GM12878 (cell line): ENCODE measurements around the gene CHAMP1. TPM values are rescaled to one million over a fixed set of nuclear protein-coding genes. Genes with fewer than 3 reads are reported as not detected.

Source experiments
- ATAC-seq: fragments of 200-7000 bp; cut with Tn5 transposase; 3 replicates; pipeline ENCODE4 v1.9.1; 2020; ENCODE audit warnings: mild to moderate bottlenecking, moderate library complexity
- BruUV-seq: library from RNA; stranded (reverse); fragments of 400-500 nt; replicated peaks from 2 replicates; lab custom pipeline; 2021; lab: Mats Ljungman, UMichigan
- CTCF ChIA-PET: fragments of 300-600 bp; sonication (Branson Sonifier 250); formaldehyde crosslinking; extraction: SDS; loops from one replicate; lab custom pipeline; 2021; ENCODE audit warnings: inconsistent platforms; lab: Yijun Ruan, JAX
- POLR2A ChIA-PET: fragments of 350-600 bp; formaldehyde crosslinking; extraction: SDS; loops from one replicate; lab custom pipeline; 2021; ENCODE audit warnings: inconsistent platforms; lab: Charles Lee
- RAD21 ChIA-PET: fragments of 300-600 bp; sonication (Branson Sonifier 250); formaldehyde crosslinking; loops from one replicate; lab custom pipeline; 2023; ENCODE audit warnings: antibody characterized with exemption; ENCODE audit not compliant: unreplicated experiment; lab: Charles Lee
- SMC1A ChIA-PET: fragments of 300-600 bp; sonication (Branson Sonifier 250); formaldehyde crosslinking; loops from one replicate; lab custom pipeline; 2023; ENCODE audit not compliant: unreplicated experiment, uncharacterized antibody; lab: Charles Lee
- DNase-seq: peaks from one replicate; pipeline ENCODE4 v3.0.0-alpha.2; 2011; ENCODE audit warnings: low read depth, low spot score
- FAIRE-seq: peaks from 3 replicates; lab custom pipeline; 2011; peaks lifted over from hg19 to GRCh38; lab: Jason Lieb, UNC
- H2AFZ ChIP-seq: 2 replicates; pipeline ENCODE4 v1.6.0; 2011; ENCODE audit warnings: low read depth, low read length, control low read depth; ENCODE audit not compliant: control insufficient read depth
- H3K27ac ChIP-seq: 2 replicates; pipeline ENCODE4 v1.5.1; 2011; ENCODE audit warnings: control low read depth; ENCODE audit not compliant: control insufficient read depth, insufficient read depth
- H3K27me3 ChIP-seq, 2 experiments: replicated peaks in 1 of 2; 2 replicates each; pipeline versions ENCODE4 v1.6.0 to v1.6.1; 2011; ENCODE audit warnings: low read length in 1 of 2; ENCODE audit not compliant: control insufficient read depth in 2 of 2, insufficient read depth in 2 of 2
- H3K36me3 ChIP-seq, 2 experiments: 2 replicates each; pipeline ENCODE4 v1.5.1; 2011; ENCODE audit warnings: low read length in 1 of 2; ENCODE audit not compliant: control insufficient read depth in 2 of 2, insufficient read depth in 2 of 2
- H3K4me1 ChIP-seq: 2 replicates; pipeline ENCODE4 v1.6.1; 2011; ENCODE audit warnings: mild to moderate bottlenecking, low read length, moderate library complexity, mixed read lengths; ENCODE audit not compliant: control insufficient read depth, insufficient read depth
- H3K4me2 ChIP-seq: 2 replicates; pipeline ENCODE4 v1.6.0; 2011; ENCODE audit warnings: control low read depth; ENCODE audit not compliant: control insufficient read depth, insufficient read depth
- H3K4me3 ChIP-seq: fragments of 200-600 bp; sonication (generic); 2 replicates; pipeline ENCODE4 v1.5.1; 2016
- H3K79me2 ChIP-seq: 2 replicates; pipeline ENCODE4 v1.6.0; 2011; ENCODE audit warnings: low read length; ENCODE audit not compliant: control insufficient read depth, insufficient read depth
- H3K9ac ChIP-seq: 2 replicates; pipeline ENCODE4 v1.8.0; 2011; ENCODE audit warnings: low read length, control low read depth, mixed read lengths; ENCODE audit not compliant: control insufficient read depth, insufficient read depth
- H3K9me3 ChIP-seq: replicated peaks from 3 replicates; pipeline ENCODE4 v1.5.1; 2011; ENCODE audit warnings: mild to moderate bottlenecking, low read length; ENCODE audit not compliant: control insufficient read depth, insufficient read depth
- H4K20me1 ChIP-seq: 2 replicates; pipeline ENCODE4 v1.6.0; 2011; ENCODE audit not compliant: control insufficient read depth, insufficient read depth
- ELK1 ChIP-seq: IDR thresholded peaks from 2 replicates; pipeline ENCODE4 v1.6.1; 2012; ENCODE audit warnings: low read depth, low read length, improper control_type of control experiment
- EP300 ChIP-seq, 2 experiments: fragments of 150-350 bp in 1 of 2; IDR thresholded peaks; 2 replicates each; pipeline ENCODE4 v1.6.1; 2011 to 2012; ENCODE audit warnings: low read depth in 2 of 2, low read length in 2 of 2, borderline replicate concordance in 1 of 2, improper control_type of control experiment in 1 of 2, inconsistent platforms in 1 of 2; ENCODE audit not compliant: control insufficient read depth in 1 of 2
- EZH2 ChIP-seq: IDR thresholded peaks from 2 replicates; pipeline ENCODE4 v1.6.1; 2012; ENCODE audit warnings: low read depth, mild to moderate bottlenecking, control low read depth, inconsistent platforms, low read length, borderline replicate concordance; ENCODE audit not compliant: control insufficient read depth
- MYB ChIP-seq: fragments of 150-350 bp; IDR thresholded peaks from 2 replicates; pipeline ENCODE4 v1.6.1; 2014; ENCODE audit warnings: mild to moderate bottlenecking, low read depth, low read length, borderline replicate concordance
- NKRF ChIP-seq: fragments of 450-650 bp; conservative IDR thresholded peaks from 2 replicates; pipeline ENCODE4 v1.6.1; 2017; ENCODE audit warnings: mild to moderate bottlenecking, moderate library complexity
- PRDM15 ChIP-seq: fragments of 450-650 bp; formaldehyde crosslinking; IDR thresholded peaks from 2 replicates; pipeline ENCODE4 v1.4.0; 2020; ENCODE audit warnings: mild to moderate bottlenecking, moderate library complexity
- RCOR1 ChIP-seq: conservative IDR thresholded peaks from 2 replicates; pipeline ENCODE4 v1.6.1; 2012; ENCODE audit warnings: low read depth, low read length, improper control_type of control experiment
- SMARCA5 ChIP-seq: fragments of 450-650 bp; IDR thresholded peaks from 2 replicates; pipeline ENCODE4 v1.6.1; 2017; ENCODE audit warnings: mild to moderate bottlenecking
- USF2 ChIP-seq: IDR thresholded peaks from 2 replicates; pipeline ENCODE4 v1.6.1; 2011; ENCODE audit warnings: low read depth, low read length, improper control_type of control experiment, borderline replicate concordance
- ZNF384 ChIP-seq: IDR thresholded peaks from 2 replicates; pipeline ENCODE4 v1.6.1; 2012; ENCODE audit warnings: low read depth, mild to moderate bottlenecking, low read length, improper control_type of control experiment, borderline replicate concordance
- ZZZ3 ChIP-seq: IDR thresholded peaks from 2 replicates; pipeline ENCODE4 v1.6.1; 2011; ENCODE audit warnings: low read depth; ENCODE audit not compliant: control insufficient read depth, insufficient read length
- WGBS: methylation state at CpG from one replicate; pipeline ENCODE4 v1.1.6; 2016; ENCODE audit warnings: low lambda C conversion rate; ENCODE audit not compliant: insufficient replicate concordance, insufficient coverage; ENCODE audit errors: missing lambda C conversion rate; 5-methylcytosine and 5-hydroxymethylcytosine counted together
- in situ Hi-C: fragments of 300-500 bp; cut with MboI; formaldehyde crosslinking; loops from 9 replicates; pipeline ENCODE4 v1.14.3; 2018; ENCODE audit warnings: mixed read lengths
- intact Hi-C: fragments of 100-400 bp; cut with micrococcal nuclease; formaldehyde crosslinking; loops from one replicate; pipeline ENCODE4 v1.14.2; 2022; ENCODE audit not compliant: unreplicated experiment
- polyA plus RNA-seq, 11 experiments: library from polyadenylated mRNA; depleted of rRNA in 4 of 11; unstranded in 6 of 11; stranded (reverse) in 5 of 11; fragments of >200 nt; fragmentation: Nextera tagmentation in 4 of 11; fragmentation: Illumina TruSeq in 1 of 11; extraction: Ambion mirVana in 4 of 11; extraction: Trizol in 1 of 11; gene quantifications; 1 replicate in 1 of 11; 2 replicates in 10 of 11; pipeline versions ENCODE4 v1.2.1 to v1.2.3, GENCODE V29; 2011 to 2016; ENCODE audit warnings: inconsistent platforms in 2 of 11, missing spikeins in 2 of 11, low read depth in 1 of 11
- total RNA-seq, 4 experiments: library from RNA; depleted of rRNA in 3 of 4; stranded (reverse); fragments of >200 nt in 3 of 4; fragmentation: Illumina TruSeq in 1 of 4; extraction: Trizol in 1 of 4; gene quantifications; 2 replicates each; pipeline versions ENCODE4 v1.2.1 to v1.2.3, GENCODE V29; 2013 to 2021

Gene CHAMP1
- total and polyA plus RNA-seq, 10 of the 15 experiments (the other 5 are each of a cell fraction or from before 2014, with no cell fraction given), result 1.1 to 54.8 (median 23.9) TPM

DNA sequence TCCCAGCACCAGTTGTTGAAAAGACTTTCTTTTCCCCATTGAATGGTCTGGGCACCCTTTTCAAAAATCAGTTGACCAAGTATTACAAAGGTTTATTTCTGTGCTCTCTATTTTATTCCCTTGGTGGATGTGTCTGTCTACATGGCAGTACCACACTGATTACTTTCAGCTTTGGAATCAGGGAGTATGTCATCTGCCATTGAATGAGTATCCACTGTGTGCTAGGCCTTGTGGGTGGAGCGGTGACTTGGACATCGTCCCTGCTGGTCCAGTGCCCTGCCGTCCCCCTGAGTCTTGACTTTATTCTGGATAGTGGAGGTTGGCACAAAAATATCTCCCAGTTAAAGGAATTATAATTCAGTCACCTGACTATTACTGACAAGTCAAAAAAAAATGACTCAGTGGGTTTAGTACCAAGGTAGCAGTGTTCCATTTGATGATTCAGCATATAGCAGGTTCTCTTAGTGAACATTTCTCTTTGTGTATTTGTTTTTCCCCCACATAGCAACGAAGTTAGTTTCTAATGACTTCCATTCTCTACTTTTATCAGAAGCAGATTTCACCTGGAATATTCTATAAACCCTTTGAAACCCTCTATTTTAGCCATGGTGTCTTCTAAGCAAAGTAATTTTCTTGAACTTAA lies 29.0 kb upstream of the CHAMP1 start (continued):
- TF ChIP-seq ZNF384 (no peak), RCOR1 (no peak), SMARCA5 (no peak), MYB (no peak), NKRF (no peak), USF2 (no peak)

GRCh38 chr13:114286808-114287207 lies 27.5 kb upstream of the CHAMP1 start:
- Histone ChIP-seq H3K27ac (no peak overlapping the region), H2AFZ (no peak overlapping the region), H3K27me3 (no peaks in the 10 kb centered on the region), H3K4me3 (no peak overlapping the region), H3K9ac (no peak overlapping the region), H4K20me1 (no peaks in the 10 kb centered on the region), H3K36me3 (peaks cover 4 to 10% of the 10 kb centered on the region in 2 experiments), H3K4me2 (no peak overlapping the region), H3K4me1 (no peaks in the 10 kb centered on the region), H3K9me3 (no peaks in the 10 kb centered on the region), H3K79me2 (peaks cover 29% of the 10 kb centered on the region)
- no peak for DNase-seq
- no peak for FAIRE-seq
- no TSS peak for BruUV-seq
- 98% methylated on average over 8 of the region's 8 CpGs for WGBS
- POLR2A ChIA-PET, result no interaction called here
- RAD21 ChIA-PET, result no interaction called here
- intact Hi-C loops, result no loop called here
- SMC1A ChIA-PET, result interaction anchor here (0.7 to 1.6 kb wide), 2 partner anchors 39 to 136 kb away, joined by 3 to 4 read pairs; no protein-coding TSS in a partner anchor
- in situ Hi-C loops, result no loop called here
- CTCF ChIA-PET, result interaction anchor here (1.0 kb wide), 1 partner anchor 10 kb away, joined by 3 read pairs; no protein-coding TSS in a partner anchor
- ATAC-seq, result no peak
- TF ChIP-seq ZZZ3 (no peak), PRDM15 (CRISPR knock-in tag) (no peak), USF2 (no peak), EP300 (IDR thresholded peaks at IDR 0.05; ENCODE audit: borderline replicate concordance in 1 of 2, control insufficient read depth in 1 of 2, low read depth in 2 of 2, low read length in 2 of 2) (no peak), EZH2 (no peak), ELK1 (no peak)
